ENCODE data around the gene TNFRSF1B. TPM values are rescaled to one million over a fixed set of nuclear protein-coding genes. Genes with fewer than 3 reads are reported as not detected.

Gene TNFRSF1B
- total RNA-seq, 1 experiment from 2014 or later, result not detected

- Histone ChIP-seq H3K9me3 (ENCODE audit: low read depth, low read length, poor library complexity, severe bottlenecking) (no peaks in the 10 kb centered on the region), H3K36me3 (ENCODE audit: insufficient read depth, low read length, poor library complexity, severe bottlenecking) (no peaks in the 10 kb centered on the region), H3K27me3 (replicated peaks; ENCODE audit: insufficient read depth, low read depth, low read length, poor library complexity) (peaks cover 2% of the 10 kb centered on the region), H3K4me1 (ENCODE audit: insufficient read depth, low read length, poor library complexity, severe bottlenecking) (no peaks in the 10 kb centered on the region), H3K27ac (ENCODE audit: low read depth, low read length, poor library complexity, severe bottlenecking) (no peak overlapping the region), H3K4me3 (ENCODE audit: low read depth, low read length, poor library complexity, severe bottlenecking) (no peak overlapping the region)
- intact Hi-C loops (cut with micrococcal nuclease; ENCODE audit: unreplicated experiment), result no loop called here
- CTCF ChIA-PET, result no interaction called here
- DNase-seq (ENCODE audit: low spot score), result no peak
- BruUV-seq (replicated peaks), result no TSS peak
- POLR2A ChIA-PET (ENCODE audit: low non-redundant PET), result no interaction called here
- TF ChIP-seq CTCF (conservative IDR thresholded peaks at IDR 0.05; ENCODE audit: low read depth, low read length) (no peak), EZH2 (IDR thresholded peaks at IDR 0.05; ENCODE audit: borderline replicate concordance, low read depth, low read length, poor library complexity, severe bottlenecking) (no peak)
Measured at GRCh38 chr1:12184008-12184681, 17.4 kb downstream of the TNFRSF1B start.

- POLR2A ChIA-PET (ENCODE audit: low non-redundant PET), result interaction anchor here (0.6 kb wide), 1 partner anchor 42 kb away, joined by 4 read pairs; no protein-coding TSS in a partner anchor
- BruUV-seq (replicated peaks), result no TSS peak
- no peaks in the 10 kb centered on the region for H3K9me3 ChIP-seq (ENCODE audit: low read depth, low read length, poor library complexity, severe bottlenecking)
- no peak overlapping the region for H3K27ac ChIP-seq (ENCODE audit: low read depth, low read length, poor library complexity, severe bottlenecking)
- DNase-seq (ENCODE audit: low spot score), result no peak
- no peak overlapping the region for H3K4me3 ChIP-seq (ENCODE audit: low read depth, low read length, poor library complexity, severe bottlenecking)
- TF ChIP-seq CTCF (conservative IDR thresholded peaks at IDR 0.05; ENCODE audit: low read depth, low read length) (no peak), EZH2 (IDR thresholded peaks at IDR 0.05; ENCODE audit: borderline replicate concordance, low read depth, low read length, poor library complexity, severe bottlenecking) (no peak)
- intact Hi-C loops (cut with micrococcal nuclease; ENCODE audit: unreplicated experiment), result no loop called here
- H3K27me3 ChIP-seq (replicated peaks; ENCODE audit: insufficient read depth, low read depth, low read length, poor library complexity), result peaks cover 11% of the 10 kb centered on the region
- H3K4me1 ChIP-seq (ENCODE audit: insufficient read depth, low read length, poor library complexity, severe bottlenecking), result no peaks in the 10 kb centered on the region
- CTCF ChIA-PET, result interaction anchor here (1.5 kb wide), 1 partner anchor 11 kb away, joined by 12 read pairs; no protein-coding TSS in a partner anchor
- no peaks in the 10 kb centered on the region for H3K36me3 ChIP-seq (ENCODE audit: insufficient read depth, low read length, poor library complexity, severe bottlenecking)
Measured at GRCh38 chr1:12185036-12185917, 18.5 kb downstream of the TNFRSF1B start.

GRCh38 chr1:12185918-12186678 is 19.3 kb downstream of the TNFRSF1B start:
- peaks cover 19% of the 10 kb centered on the region for H3K27me3 ChIP-seq (replicated peaks; ENCODE audit: insufficient read depth, low read depth, low read length, poor library complexity)
- TF ChIP-seq EZH2 (IDR thresholded peaks at IDR 0.05; ENCODE audit: borderline replicate concordance, low read depth, low read length, poor library complexity, severe bottlenecking), result no peak
- no peak for TF ChIP-seq CTCF (conservative IDR thresholded peaks at IDR 0.05; ENCODE audit: low read depth, low read length)
- ChIA-PET POLR2A (ENCODE audit: low non-redundant PET) (no interaction called here), CTCF (interaction anchor here (1.5 kb wide), 1 partner anchor 10 kb away, joined by 12 read pairs; no protein-coding TSS in a partner anchor)
- no peaks in the 10 kb centered on the region for H3K4me1 ChIP-seq (ENCODE audit: insufficient read depth, low read length, poor library complexity, severe bottlenecking)
- BruUV-seq (replicated peaks), result no TSS peak
- H3K9me3 ChIP-seq (ENCODE audit: low read depth, low read length, poor library complexity, severe bottlenecking), result no peaks in the 10 kb centered on the region
- intact Hi-C loops (cut with micrococcal nuclease; ENCODE audit: unreplicated experiment), result no loop called here
- no peak overlapping the region for H3K27ac ChIP-seq (ENCODE audit: low read depth, low read length, poor library complexity, severe bottlenecking)
- H3K36me3 ChIP-seq (ENCODE audit: insufficient read depth, low read length, poor library complexity, severe bottlenecking), result no peaks in the 10 kb centered on the region
- DNase-seq (ENCODE audit: low spot score), result no peak
- H3K4me3 ChIP-seq (ENCODE audit: low read depth, low read length, poor library complexity, severe bottlenecking), result no peak overlapping the region
